Measurements from ENCODE around the gene KRTAP13-2. TPM values are rescaled to one million over a fixed set of nuclear protein-coding genes. Genes with fewer than 3 reads are reported as not detected.

Gene KRTAP13-2
- total and polyA plus RNA-seq, 10 of the 15 experiments (the other 5 are each of a cell fraction or from before 2014, with no cell fraction given) = not detected

- TF ChIP-seq CEBPZ (IDR thresholded peaks at IDR 0.05; ENCODE audit: low read depth, low read length) = no peak
- TF ChIP-seq, protein P1, sequence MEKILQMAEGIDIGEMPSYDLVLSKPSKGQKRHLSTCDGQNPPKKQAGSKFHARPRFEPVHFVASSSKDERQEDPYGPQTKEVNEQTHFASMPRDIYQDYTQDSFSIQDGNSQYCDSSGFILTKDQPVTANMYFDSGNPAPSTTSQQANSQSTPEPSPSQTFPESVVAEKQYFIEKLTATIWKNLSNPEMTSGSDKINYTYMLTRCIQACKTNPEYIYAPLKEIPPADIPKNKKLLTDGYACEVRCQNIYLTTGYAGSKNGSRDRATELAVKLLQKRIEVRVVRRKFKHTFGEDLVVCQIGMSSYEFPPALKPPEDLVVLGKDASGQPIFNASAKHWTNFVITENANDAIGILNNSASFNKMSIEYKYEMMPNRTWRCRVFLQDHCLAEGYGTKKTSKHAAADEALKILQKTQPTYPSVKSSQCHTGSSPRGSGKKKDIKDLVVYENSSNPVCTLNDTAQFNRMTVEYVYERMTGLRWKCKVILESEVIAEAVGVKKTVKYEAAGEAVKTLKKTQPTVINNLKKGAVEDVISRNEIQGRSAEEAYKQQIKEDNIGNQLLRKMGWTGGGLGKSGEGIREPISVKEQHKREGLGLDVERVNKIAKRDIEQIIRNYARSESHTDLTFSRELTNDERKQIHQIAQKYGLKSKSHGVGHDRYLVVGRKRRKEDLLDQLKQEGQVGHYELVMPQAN (conservative IDR thresholded peaks at IDR 0.05) = no peak
- TF ChIP-seq GABPA (IDR thresholded peaks at IDR 0.05; ENCODE audit: low read depth) = no peak
- no peak for TF ChIP-seq RAD51 (IDR thresholded peaks at IDR 0.05)
- TF ChIP-seq MXI1 (IDR thresholded peaks at IDR 0.05; ENCODE audit: low read depth, low read length) = no peak
These were observed at the start of gene KRTAP13-2 (continued) for GRCh38 chr21:30372139-30372770.

DNA sequence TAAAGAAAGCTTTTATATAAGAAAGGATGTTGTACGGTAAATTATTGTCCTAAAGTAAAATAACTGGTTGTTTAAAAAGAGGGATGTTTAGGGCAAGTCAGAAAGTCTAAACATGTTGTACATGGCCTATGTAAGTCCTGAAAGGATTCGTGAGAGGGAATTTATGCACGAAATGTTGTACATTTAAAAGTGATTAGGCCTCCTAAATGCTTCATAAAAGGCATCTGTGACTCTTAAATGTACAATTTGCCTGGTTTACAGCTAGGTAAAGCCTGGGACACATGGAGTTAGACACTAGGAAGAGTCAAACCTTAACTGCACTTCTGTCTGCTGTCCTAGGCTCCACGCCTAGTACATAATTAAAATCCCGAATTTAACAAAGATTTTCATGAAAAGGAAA lies 43.9 kb upstream of the KRTAP13-2 start:
- in situ Hi-C loops (cut with MboI) = no loop called here
- TF ChIP-seq SKIL (IDR thresholded peaks at IDR 0.05; ENCODE audit: low read depth, poor library complexity, severe bottlenecking) (no peak), NR2F1 (conservative IDR thresholded peaks at IDR 0.05) (no peak), ETV6 (conservative IDR thresholded peaks at IDR 0.05 in 1 of 2, IDR thresholded peaks at IDR 0.05 in 1 of 2; ENCODE audit: borderline replicate concordance in 1 of 2, low read depth in 1 of 2) (no peak), RAD51 (IDR thresholded peaks at IDR 0.05) (no peak), CREM (IDR thresholded peaks at IDR 0.05; ENCODE audit: low read depth) (no peak), PBX3 (IDR thresholded peaks at IDR 0.05; ENCODE audit: insufficient replicate concordance, low read depth, low read length) (no peak), ZNF217 (IDR thresholded peaks at IDR 0.05) (no peak)
- TF ChIP-seq, protein P2, sequence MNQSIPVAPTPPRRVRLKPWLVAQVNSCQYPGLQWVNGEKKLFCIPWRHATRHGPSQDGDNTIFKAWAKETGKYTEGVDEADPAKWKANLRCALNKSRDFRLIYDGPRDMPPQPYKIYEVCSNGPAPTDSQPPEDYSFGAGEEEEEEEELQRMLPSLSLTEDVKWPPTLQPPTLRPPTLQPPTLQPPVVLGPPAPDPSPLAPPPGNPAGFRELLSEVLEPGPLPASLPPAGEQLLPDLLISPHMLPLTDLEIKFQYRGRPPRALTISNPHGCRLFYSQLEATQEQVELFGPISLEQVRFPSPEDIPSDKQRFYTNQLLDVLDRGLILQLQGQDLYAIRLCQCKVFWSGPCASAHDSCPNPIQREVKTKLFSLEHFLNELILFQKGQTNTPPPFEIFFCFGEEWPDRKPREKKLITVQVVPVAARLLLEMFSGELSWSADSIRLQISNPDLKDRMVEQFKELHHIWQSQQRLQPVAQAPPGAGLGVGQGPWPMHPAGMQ (IDR thresholded peaks at IDR 0.05; ENCODE audit: borderline replicate concordance) = no peak

More for the DNA sequence above, 43.9 kb upstream of the KRTAP13-2 start:
- no peak for FAIRE-seq
- ChIA-PET RAD21 (ENCODE audit: unreplicated experiment) (no interaction called here), POLR2A (no interaction called here), SMC1A (ENCODE audit: uncharacterized antibody, unreplicated experiment) (no interaction called here), CTCF (no interaction called here)
- no TSS peak for BruUV-seq (replicated peaks)
- H2AFZ ChIP-seq (ENCODE audit: control insufficient read depth, low read depth, low read length) = no peak overlapping the region
- no peaks in the 10 kb centered on the region for H3K27me3 ChIP-seq (replicated peaks in 1 of 2; ENCODE audit: control insufficient read depth in 2 of 2, insufficient read depth in 2 of 2, low read length in 1 of 2)
- no peak overlapping the region for H3K27ac ChIP-seq (ENCODE audit: control insufficient read depth, insufficient read depth)
- intact Hi-C loops (cut with micrococcal nuclease; ENCODE audit: unreplicated experiment) = no loop called here
- no peaks in the 10 kb centered on the region for H3K36me3 ChIP-seq (ENCODE audit: control insufficient read depth in 2 of 2, insufficient read depth in 2 of 2, low read length in 1 of 2)
- H3K4me2 ChIP-seq (ENCODE audit: control insufficient read depth, insufficient read depth) = no peak overlapping the region
- H3K4me3 ChIP-seq = no peak overlapping the region
- H4K20me1 ChIP-seq (ENCODE audit: control insufficient read depth, insufficient read depth) = no peaks in the 10 kb centered on the region
- under 1% methylated on average over 5 of the region's 5 CpGs for WGBS (ENCODE audit: insufficient coverage, insufficient replicate concordance, low lambda C conversion rate, missing lambda C conversion rate)
- ATAC-seq = no peak
- H3K9me3 ChIP-seq (replicated peaks; ENCODE audit: control insufficient read depth, insufficient read depth, low read length) = no peaks in the 10 kb centered on the region
- no peak for DNase-seq (ENCODE audit: low read depth, low spot score)
- H3K79me2 ChIP-seq (ENCODE audit: control insufficient read depth, insufficient read depth, low read length) = no peaks in the 10 kb centered on the region
- H3K9ac ChIP-seq (ENCODE audit: control insufficient read depth, insufficient read depth, low read length) = no peak overlapping the region
- no peaks in the 10 kb centered on the region for H3K4me1 ChIP-seq (ENCODE audit: control insufficient read depth, insufficient read depth, low read length)
